ENCODE data around the gene PRKN. TPM values are rescaled to one million over a fixed set of nuclear protein-coding genes. Genes with fewer than 3 reads are reported as not detected.

The PRKN gene
- total RNA-seq, 1 experiment from 2014 or later = not detected

DNA sequence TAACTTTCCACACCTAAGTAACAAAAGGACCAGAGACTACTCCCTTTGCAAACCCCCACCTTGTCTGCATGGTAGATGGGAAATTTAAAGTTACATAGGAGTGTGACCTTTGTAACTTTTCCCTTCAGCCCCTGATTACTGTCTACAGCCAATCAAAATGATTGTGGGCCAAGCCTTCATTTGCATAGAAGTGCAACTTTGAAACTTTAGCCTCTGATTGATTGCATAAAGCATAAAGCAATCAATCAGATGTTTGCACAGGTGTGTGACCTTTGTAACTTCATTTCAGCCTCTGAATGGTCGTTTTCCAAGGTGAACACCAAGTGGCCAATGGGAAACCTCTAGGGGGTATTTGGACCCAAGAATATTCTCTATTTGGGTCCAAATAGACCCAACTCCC, 46.1 kb downstream of the PRKN start:
- Histone ChIP-seq H3K4me2 (no peak overlapping the region), H3K27ac (no peak overlapping the region), H3K4me1 (replicated peaks; ENCODE audit: insufficient read depth) (no peaks in the 10 kb centered on the region), H2AFZ (no peak overlapping the region), H3K9me2 (ENCODE audit: insufficient read depth) (no peaks in the 10 kb centered on the region), H3K79me2 (ENCODE audit: low read depth) (no peaks in the 10 kb centered on the region), H4K20me1 (ENCODE audit: insufficient read depth) (no peaks in the 10 kb centered on the region), H3K27me3 (ENCODE audit: insufficient read depth, low read depth) (no peaks in the 10 kb centered on the region), H3K36me3 (ENCODE audit: low read depth) (no peaks in the 10 kb centered on the region), H3K9me3 (ENCODE audit: insufficient read depth, low read depth) (no peaks in the 10 kb centered on the region), H3F3A (ENCODE audit: insufficient read depth, low read depth) (no peaks in the 10 kb centered on the region), H3K4me3 (no peak overlapping the region)
- ChIA-PET POLR2A (ENCODE audit: unreplicated experiment) (no interaction called here), CTCF (no interaction called here)
- intact Hi-C loops (cut with micrococcal nuclease; ENCODE audit: unreplicated experiment) = no loop called here
- BruUV-seq (replicated peaks) = no TSS peak
- no peak for DNase-seq
- TF ChIP-seq CTCF (conservative IDR thresholded peaks at IDR 0.05) (no peak), EZH2 (IDR thresholded peaks at IDR 0.05; ENCODE audit: low read depth) (no peak)

DNA sequence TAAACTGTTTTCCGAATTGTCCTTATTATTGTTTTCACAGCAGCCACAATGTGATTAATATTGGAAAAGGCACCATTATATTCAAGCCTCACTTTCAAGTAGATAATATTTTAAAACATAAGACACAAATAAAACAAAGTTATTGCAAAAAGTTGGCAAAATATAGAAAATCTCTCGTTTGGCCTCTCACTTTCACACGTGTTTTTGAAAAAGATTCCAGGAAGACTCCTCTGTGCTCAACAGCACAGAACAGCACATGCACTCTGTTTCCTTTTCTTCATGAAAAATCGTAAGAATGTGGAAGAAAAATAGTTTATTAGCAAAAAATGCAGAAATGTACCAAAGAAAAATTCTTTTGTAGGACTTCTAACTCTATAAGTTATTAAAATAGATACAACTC, 46.7 kb downstream of the PRKN start:
- Histone ChIP-seq H3K4me2 (no peak overlapping the region), H3K9me3 (ENCODE audit: insufficient read depth, low read depth) (no peaks in the 10 kb centered on the region), H3K27ac (no peak overlapping the region), H3K79me2 (ENCODE audit: low read depth) (no peaks in the 10 kb centered on the region), H3K27me3 (ENCODE audit: insufficient read depth, low read depth) (no peaks in the 10 kb centered on the region), H3K4me3 (no peak overlapping the region), H3K36me3 (ENCODE audit: low read depth) (no peaks in the 10 kb centered on the region), H3K4me1 (replicated peaks; ENCODE audit: insufficient read depth) (no peaks in the 10 kb centered on the region), H3F3A (ENCODE audit: insufficient read depth, low read depth) (no peaks in the 10 kb centered on the region), H2AFZ (no peak overlapping the region), H3K9me2 (ENCODE audit: insufficient read depth) (no peaks in the 10 kb centered on the region), H4K20me1 (ENCODE audit: insufficient read depth) (no peaks in the 10 kb centered on the region)
- ChIA-PET POLR2A (ENCODE audit: unreplicated experiment) (no interaction called here), CTCF (no interaction called here)
- DNase-seq = no peak
- intact Hi-C loops (cut with micrococcal nuclease; ENCODE audit: unreplicated experiment) = no loop called here
- no TSS peak for BruUV-seq (replicated peaks)
- no peak for TF ChIP-seq CTCF (conservative IDR thresholded peaks at IDR 0.05)
- no peak for TF ChIP-seq EZH2 (IDR thresholded peaks at IDR 0.05; ENCODE audit: low read depth)

DNA sequence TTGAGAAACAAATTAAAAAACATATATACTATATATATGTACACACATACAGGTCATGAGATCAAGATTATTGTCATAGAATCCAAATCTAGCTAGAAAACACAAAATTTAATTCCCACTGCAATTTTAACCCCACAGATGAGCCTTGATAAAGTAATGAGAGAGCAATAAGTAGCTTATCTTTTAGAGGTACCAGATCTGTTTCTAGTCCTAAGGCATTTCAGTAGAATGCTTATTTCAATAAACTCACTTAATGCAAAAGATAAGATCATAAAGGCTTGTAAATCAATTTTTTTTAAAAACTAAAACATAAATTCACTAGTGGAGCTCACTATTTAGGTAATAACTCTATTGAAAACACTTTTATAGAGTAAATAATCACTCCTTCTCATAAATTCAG, 47.2 kb downstream of the PRKN start:
- TF ChIP-seq CTCF (conservative IDR thresholded peaks at IDR 0.05) = no peak
- TF ChIP-seq EZH2 (IDR thresholded peaks at IDR 0.05; ENCODE audit: low read depth) = no peak
- Histone ChIP-seq H3K36me3 (ENCODE audit: low read depth) (no peaks in the 10 kb centered on the region), H3K27ac (no peak overlapping the region), H3K9me2 (ENCODE audit: insufficient read depth) (no peaks in the 10 kb centered on the region), H3K4me2 (no peak overlapping the region), H3F3A (ENCODE audit: insufficient read depth, low read depth) (no peaks in the 10 kb centered on the region), H3K9me3 (ENCODE audit: insufficient read depth, low read depth) (no peaks in the 10 kb centered on the region), H4K20me1 (ENCODE audit: insufficient read depth) (no peaks in the 10 kb centered on the region), H3K4me3 (no peak overlapping the region), H3K27me3 (ENCODE audit: insufficient read depth, low read depth) (no peaks in the 10 kb centered on the region), H2AFZ (no peak overlapping the region), H3K4me1 (replicated peaks; ENCODE audit: insufficient read depth) (no peaks in the 10 kb centered on the region), H3K79me2 (ENCODE audit: low read depth) (no peaks in the 10 kb centered on the region)
- ChIA-PET POLR2A (ENCODE audit: unreplicated experiment) (no interaction called here), CTCF (no interaction called here)
- DNase-seq = no peak
- intact Hi-C loops (cut with micrococcal nuclease; ENCODE audit: unreplicated experiment) = no loop called here
- BruUV-seq (replicated peaks) = no TSS peak
